DND-41 (cell line): ENCODE results near the gene HSPA12B.
A peak's percentile ranks its signal among the peaks of the same experiment; 100 is the strongest.

Experiments used
- ATAC-seq: fragments of 200-7000 bp; cut with Tn5 transposase; 3 replicates; pipeline ENCODE4 v1.9.1; 2021; ENCODE audit warnings: low read depth; ENCODE audit not compliant: insufficient read depth
- DNase-seq: peaks from one replicate; pipeline ENCODE4 v3.0.0-alpha.2; 2020
- H2AFZ ChIP-seq: 2 replicates; pipeline ENCODE4 v1.6.0; 2012; ENCODE audit warnings: low read depth, low read length
- H3K27ac ChIP-seq: 2 replicates; pipeline ENCODE4 v1.5.1; 2012; ENCODE audit warnings: low read length, inconsistent platforms
- H3K27me3 ChIP-seq: fragments of 200-600 bp; sonication (generic); 2 replicates; pipeline ENCODE4 v1.6.0; 2012; ENCODE audit warnings: low read length, mild to moderate bottlenecking, inconsistent platforms; ENCODE audit not compliant: insufficient read depth, poor library complexity
- H3K36me3 ChIP-seq: 2 replicates; pipeline ENCODE4 v1.5.1; 2012; ENCODE audit warnings: low read length, inconsistent platforms; ENCODE audit not compliant: insufficient read depth
- H3K4me1 ChIP-seq: 2 replicates; pipeline ENCODE4 v1.5.1; 2012; ENCODE audit warnings: mild to moderate bottlenecking, low read length; ENCODE audit not compliant: insufficient read depth
- H3K4me2 ChIP-seq: 2 replicates; pipeline ENCODE4 v1.6.0; 2012; ENCODE audit warnings: mild to moderate bottlenecking, moderate library complexity, low read length, inconsistent platforms; ENCODE audit not compliant: insufficient read depth
- H3K4me3 ChIP-seq, 2 experiments: fragments of 200-600 bp in 1 of 2; shearing (Covaris generic) in 1 of 2; 2 replicates each; pipeline ENCODE4 v1.5.1; 2012 to 2016; ENCODE audit warnings: inconsistent platforms in 2 of 2, low read length in 2 of 2, mild to moderate bottlenecking in 2 of 2, low read depth in 1 of 2, moderate library complexity in 1 of 2
- H3K79me2 ChIP-seq: 2 replicates; pipeline ENCODE4 v1.6.0; 2012; ENCODE audit warnings: low read length, inconsistent platforms; ENCODE audit not compliant: insufficient read depth
- H3K9ac ChIP-seq: 2 replicates; pipeline ENCODE4 v1.6.0; 2012; ENCODE audit warnings: low read depth, mild to moderate bottlenecking, inconsistent platforms, low read length, moderate library complexity
- H3K9me3 ChIP-seq: 2 replicates; pipeline ENCODE4 v1.5.1; 2012; ENCODE audit warnings: low read length, moderate library complexity, mild to moderate bottlenecking, inconsistent platforms; ENCODE audit not compliant: insufficient read depth, severe bottlenecking
- H4K20me1 ChIP-seq: 2 replicates; pipeline ENCODE4 v1.6.0; 2012; ENCODE audit warnings: low read length; ENCODE audit not compliant: insufficient read depth
- EZH2 ChIP-seq: IDR thresholded peaks from 3 replicates; pipeline ENCODE4 v1.6.1; 2012; ENCODE audit warnings: borderline replicate concordance, low read depth, mild to moderate bottlenecking, moderate library complexity, low read length, inconsistent platforms; ENCODE audit not compliant: severe bottlenecking
- TF ChIP-seq, protein P1 (sequence below): IDR thresholded peaks from 2 replicates; pipeline ENCODE4 v1.5.1; 2012; ENCODE audit warnings: borderline replicate concordance, low read length, moderate library complexity, mild to moderate bottlenecking; ENCODE audit not compliant: poor library complexity, severe bottlenecking; ENCODE audit errors: extremely low read depth

The HSPA12B gene

DNA sequence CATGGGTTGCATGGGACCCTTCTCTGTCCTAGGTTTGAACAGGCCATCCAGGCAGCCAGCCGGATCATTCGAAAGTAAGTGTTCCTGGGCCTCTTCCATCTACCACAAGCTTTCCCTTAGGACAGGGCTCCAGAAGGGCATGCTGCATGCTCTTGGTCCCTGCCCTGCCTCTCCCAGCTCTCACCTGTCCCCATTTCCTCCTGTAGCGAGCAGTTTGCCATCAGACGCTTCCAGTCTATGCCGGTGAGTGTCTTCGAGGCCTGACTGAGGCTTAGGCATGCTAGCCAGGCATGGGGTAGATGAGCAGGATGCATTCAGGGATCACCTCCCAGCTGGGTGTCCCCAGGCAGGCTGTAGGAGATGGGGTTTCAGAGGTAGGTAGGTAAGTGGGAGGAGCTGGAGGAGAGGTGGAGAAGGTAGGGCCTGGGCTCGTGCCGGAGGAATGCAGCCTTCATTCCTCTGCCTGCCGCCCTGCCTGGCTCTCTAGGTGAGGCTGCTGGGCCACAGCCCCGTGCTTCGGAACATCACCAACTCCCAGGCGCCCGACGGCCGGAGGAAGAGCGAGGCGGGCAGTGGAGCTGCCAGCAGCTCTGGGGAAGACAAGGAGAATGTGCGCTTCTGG lies 67.9 kb downstream of the HSPA12B start:
- Histone ChIP-seq H3K27me3 (no peaks in the 10 kb centered on the region), H3K4me1 (peaks cover 48% of the 10 kb centered on the region), H4K20me1 (peaks cover 29% of the 10 kb centered on the region), H3K9me3 (no peaks in the 10 kb centered on the region), H3K9ac (peak overlapping the region; percentile 38; the same call in 1 of the 2 replicates), H3K27ac (peak overlapping the region; percentile 79), H3K4me3 (no peak overlapping the region), H3K79me2 (peaks cover 47% of the 10 kb centered on the region), H2AFZ (no peak overlapping the region), H3K4me2 (no peak overlapping the region), H3K36me3 (peaks cover 89% of the 10 kb centered on the region)
- TF ChIP-seq, protein P1, sequence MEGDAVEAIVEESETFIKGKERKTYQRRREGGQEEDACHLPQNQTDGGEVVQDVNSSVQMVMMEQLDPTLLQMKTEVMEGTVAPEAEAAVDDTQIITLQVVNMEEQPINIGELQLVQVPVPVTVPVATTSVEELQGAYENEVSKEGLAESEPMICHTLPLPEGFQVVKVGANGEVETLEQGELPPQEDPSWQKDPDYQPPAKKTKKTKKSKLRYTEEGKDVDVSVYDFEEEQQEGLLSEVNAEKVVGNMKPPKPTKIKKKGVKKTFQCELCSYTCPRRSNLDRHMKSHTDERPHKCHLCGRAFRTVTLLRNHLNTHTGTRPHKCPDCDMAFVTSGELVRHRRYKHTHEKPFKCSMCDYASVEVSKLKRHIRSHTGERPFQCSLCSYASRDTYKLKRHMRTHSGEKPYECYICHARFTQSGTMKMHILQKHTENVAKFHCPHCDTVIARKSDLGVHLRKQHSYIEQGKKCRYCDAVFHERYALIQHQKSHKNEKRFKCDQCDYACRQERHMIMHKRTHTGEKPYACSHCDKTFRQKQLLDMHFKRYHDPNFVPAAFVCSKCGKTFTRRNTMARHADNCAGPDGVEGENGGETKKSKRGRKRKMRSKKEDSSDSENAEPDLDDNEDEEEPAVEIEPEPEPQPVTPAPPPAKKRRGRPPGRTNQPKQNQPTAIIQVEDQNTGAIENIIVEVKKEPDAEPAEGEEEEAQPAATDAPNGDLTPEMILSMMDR, result no peak
- no peak for TF ChIP-seq EZH2
- ATAC-seq (no peak), DNase-seq (no peak)

DNA sequence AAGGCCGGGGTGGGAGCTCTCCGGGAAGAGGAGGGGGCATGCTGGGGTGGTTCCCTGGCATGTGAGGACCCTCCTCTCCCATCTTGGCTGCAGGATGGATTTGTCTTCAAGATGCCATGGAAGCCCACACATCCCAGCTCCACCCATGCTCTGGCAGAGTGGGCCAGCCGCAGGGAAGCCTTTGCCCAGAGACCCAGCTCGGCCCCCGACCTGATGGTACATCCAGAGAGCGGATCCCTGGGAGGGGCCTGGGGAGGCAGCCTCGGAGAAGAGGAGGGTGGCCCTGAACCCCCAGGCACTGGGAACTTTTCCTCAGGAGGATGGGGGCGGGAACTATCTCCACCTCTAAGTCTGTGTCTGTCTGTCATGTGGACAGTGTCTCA lies 68.4 kb downstream of the HSPA12B start:
- Histone ChIP-seq H3K79me2 (peaks cover 42% of the 10 kb centered on the region), H3K4me2 (no peak overlapping the region), H3K9ac (no peak overlapping the region), H4K20me1 (peaks cover 29% of the 10 kb centered on the region), H3K27ac (no peak overlapping the region), H3K36me3 (peaks cover 94% of the 10 kb centered on the region), H3K9me3 (no peaks in the 10 kb centered on the region), H2AFZ (no peak overlapping the region), H3K27me3 (no peaks in the 10 kb centered on the region), H3K4me1 (peaks cover 43% of the 10 kb centered on the region), H3K4me3 (no peak overlapping the region)
- no peak for DNase-seq
- no peak for TF ChIP-seq EZH2
- TF ChIP-seq, protein P1, result no peak
- ATAC-seq, result no peak

DNA sequence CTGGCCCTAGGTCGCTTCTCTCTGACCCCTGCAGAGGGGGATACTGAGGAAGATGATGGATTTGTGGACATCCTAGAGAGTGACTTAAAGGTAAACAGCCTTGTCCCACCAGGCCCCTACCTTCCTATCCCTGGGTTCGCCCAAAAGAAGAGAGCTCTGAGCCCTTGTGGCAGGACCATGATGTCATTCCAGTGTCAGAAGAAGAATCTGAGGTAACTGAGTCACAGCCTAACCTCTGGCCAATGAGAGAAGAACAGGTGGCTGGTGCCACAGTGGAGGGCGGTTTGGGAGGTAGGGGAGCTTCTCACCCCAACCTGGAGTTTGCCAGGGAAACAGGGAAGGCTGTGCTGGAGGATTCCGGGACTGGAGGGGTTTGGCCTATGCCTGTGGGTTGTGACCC lies 68.8 kb downstream of the HSPA12B start:
- no peak for DNase-seq
- H3K27ac ChIP-seq, result peak overlapping the region; percentile 34; the same call in 1 of the 2 replicates
- H3K4me2 ChIP-seq, result no peak overlapping the region
- no peak overlapping the region for H2AFZ ChIP-seq
- no peak for ATAC-seq
- peaks cover 42% of the 10 kb centered on the region for H3K4me1 ChIP-seq
- H3K27me3 ChIP-seq, result no peaks in the 10 kb centered on the region
- no peaks in the 10 kb centered on the region for H3K9me3 ChIP-seq
- no peak overlapping the region for H3K9ac ChIP-seq
- TF ChIP-seq, protein P1, result no peak
- TF ChIP-seq EZH2, result no peak
- H3K79me2 ChIP-seq, result peaks cover 41% of the 10 kb centered on the region
- no peak overlapping the region for H3K4me3 ChIP-seq
- peaks cover 29% of the 10 kb centered on the region for H4K20me1 ChIP-seq
- H3K36me3 ChIP-seq, result peaks cover 98% of the 10 kb centered on the region
